Measurements from ENCODE around the gene LCORL. TPM values are rescaled to one million over a fixed set of nuclear protein-coding genes. Genes with fewer than 3 reads are reported as not detected.
"Not testable (repeated sequence)": the region's sequence is repeated elsewhere in the genome, so short reads cannot be mapped to it uniquely, and the experiment has no call there.

The LCORL gene
- total and polyA plus RNA-seq, 2 donors from 2014 or later, result 2.8 to 13.7 TPM

- TF ChIP-seq CTCF (IDR thresholded peaks at IDR 0.05; ENCODE audit: borderline replicate concordance, extremely low read depth, insufficient read depth), result no peak
- peak; percentile 64 for FAIRE-seq
- H3K9ac ChIP-seq (ENCODE audit: low read length in 3 of 3), result no peak overlapping the region
- H3K4me1 ChIP-seq (ENCODE audit: control insufficient read depth in 2 of 3, insufficient read depth in 2 of 3, low read depth in 1 of 3, low read length in 3 of 3), result peaks cover 0 to 6% (median 3%) of the 10 kb centered on the region in 3 donors
- peak in 1 of 5 donors; percentile 10 for DNase-seq
- H3K4me3 ChIP-seq (ENCODE audit: low read length in 3 of 3), result no peak overlapping the region
- no peaks in the 10 kb centered on the region for H3K27me3 ChIP-seq (ENCODE audit: control insufficient read depth, insufficient read depth, low read length)
- H3K27ac ChIP-seq (ENCODE audit: low read depth in 2 of 2, low read length in 2 of 2), result no peak overlapping the region
- no peaks in the 10 kb centered on the region for H3K9me3 ChIP-seq (ENCODE audit: control insufficient read depth in 2 of 3, insufficient read depth in 1 of 3, low read length in 3 of 3)
- no peaks in the 10 kb centered on the region for H3K36me3 ChIP-seq (ENCODE audit: control insufficient read depth in 2 of 3, insufficient read depth in 3 of 3, low read length in 3 of 3)
- intact Hi-C loops (cut with DNase I), result no loop called here
These were observed 9.3 kb downstream of the LCORL start for GRCh38 chr4:18012134-18012806.

GRCh38 chr4:18007625-18008024 is 13.9 kb downstream of the LCORL start:
- Histone ChIP-seq H3K27me3 (ENCODE audit: control insufficient read depth, insufficient read depth, low read length) (no peaks in the 10 kb centered on the region), H3K9ac (ENCODE audit: low read length in 3 of 3) (no peak overlapping the region), H3K36me3 (ENCODE audit: control insufficient read depth in 2 of 3, insufficient read depth in 3 of 3, low read length in 3 of 3) (no peaks in the 10 kb centered on the region), H3K27ac (ENCODE audit: low read depth in 2 of 2, low read length in 2 of 2) (no peak overlapping the region), H3K4me3 (ENCODE audit: low read length in 3 of 3) (no peak overlapping the region), H3K4me1 (ENCODE audit: control insufficient read depth in 2 of 3, insufficient read depth in 2 of 3, low read depth in 1 of 3, low read length in 3 of 3) (peaks cover 0 to 6% (median 3%) of the 10 kb centered on the region in 3 donors), H3K9me3 (ENCODE audit: control insufficient read depth in 2 of 3, insufficient read depth in 1 of 3, low read length in 3 of 3) (no peaks in the 10 kb centered on the region)
- TF ChIP-seq CTCF (IDR thresholded peaks at IDR 0.05; ENCODE audit: borderline replicate concordance, extremely low read depth, insufficient read depth), result no peak
- no peak for DNase-seq
- no peak for FAIRE-seq
- intact Hi-C loops (cut with DNase I), result no loop called here

- intact Hi-C loops (cut with DNase I), result not testable (repeated sequence)
These were observed 15.1 kb downstream of the LCORL start for GRCh38 chr4:18006432-18006831.

GRCh38 chr4:17997129-17997528 is 24.4 kb downstream of the LCORL start:
- Histone ChIP-seq H3K36me3 (ENCODE audit: control insufficient read depth in 2 of 3, insufficient read depth in 3 of 3, low read length in 3 of 3) (no peaks in the 10 kb centered on the region), H3K9ac (ENCODE audit: low read length in 3 of 3) (no peak overlapping the region), H3K27me3 (ENCODE audit: control insufficient read depth, insufficient read depth, low read length) (no peaks in the 10 kb centered on the region), H3K27ac (ENCODE audit: low read depth in 2 of 2, low read length in 2 of 2) (no peak overlapping the region), H3K4me3 (ENCODE audit: low read length in 3 of 3) (no peak overlapping the region), H3K4me1 (ENCODE audit: control insufficient read depth in 2 of 3, insufficient read depth in 2 of 3, low read depth in 1 of 3, low read length in 3 of 3) (no peaks in the 10 kb centered on the region), H3K9me3 (ENCODE audit: control insufficient read depth in 2 of 3, insufficient read depth in 1 of 3, low read length in 3 of 3) (no peaks in the 10 kb centered on the region)
- TF ChIP-seq CTCF (IDR thresholded peaks at IDR 0.05; ENCODE audit: borderline replicate concordance, extremely low read depth, insufficient read depth), result no peak
- FAIRE-seq (no peak), DNase-seq (no peak)
- intact Hi-C loops (cut with DNase I), result no loop called here

More at GRCh38 chr4:18006432-18006831, 15.1 kb downstream of the LCORL start:
- H3K4me3 ChIP-seq (ENCODE audit: low read length in 3 of 3); H3K36me3 ChIP-seq (ENCODE audit: control insufficient read depth in 2 of 3, insufficient read depth in 3 of 3, low read length in 3 of 3); H3K27me3 ChIP-seq (ENCODE audit: control insufficient read depth, insufficient read depth, low read length); H3K4me1 ChIP-seq (ENCODE audit: control insufficient read depth in 2 of 3, insufficient read depth in 2 of 3, low read depth in 1 of 3, low read length in 3 of 3); H3K27ac ChIP-seq (ENCODE audit: low read depth in 2 of 2, low read length in 2 of 2); DNase-seq; FAIRE-seq; H3K9ac ChIP-seq (ENCODE audit: low read length in 3 of 3); H3K9me3 ChIP-seq (ENCODE audit: control insufficient read depth in 2 of 3, insufficient read depth in 1 of 3, low read length in 3 of 3): not testable (repeated sequence)
